ENCODE data around the gene TRIM41. TPM values are rescaled to one million over a fixed set of nuclear protein-coding genes. Genes with fewer than 3 reads are reported as not detected.

TRIM41 gene
- total RNA-seq, 1 donor from 2014 or later: 31.2 TPM

Small RNA genes lying within 50 kb of the gene (microRNA-seq; reads per million reads assigned to microRNA genes)
- gene MIR4638: not detected

Other genes with a start within 250 kb of the TRIM41 start
- 0.82 and 2.7 TPM in 2 replicates for gene BTNL3, start 234.4 kb upstream of the TRIM41 start, total RNA-seq (ENCODE audit: low replicate concordance)
- 0.19 and 0.39 TPM in 2 replicates for gene BTNL9, start 183.0 kb upstream of the TRIM41 start, total RNA-seq (ENCODE audit: low replicate concordance)
- gene OR2V1, start 92.1 kb upstream of the TRIM41 start, total RNA-seq (ENCODE audit: low replicate concordance): not detected in 2 replicates
- gene OR2V2, start 75.7 kb upstream of the TRIM41 start, total RNA-seq (ENCODE audit: low replicate concordance): not detected in 2 replicates
- 0.58 and 0.76 TPM in 2 replicates for gene TRIM7, start 18.1 kb upstream of the TRIM41 start, total RNA-seq (ENCODE audit: low replicate concordance)
- 1,864 and 2,055 TPM in 2 replicates for gene RACK1, start 20.6 kb downstream of the TRIM41 start, total RNA-seq (ENCODE audit: low replicate concordance)
- gene TRIM52, start 37.9 kb downstream of the TRIM41 start, total RNA-seq (ENCODE audit: low replicate concordance): 10.1 and 14.1 TPM in 2 replicates
- gene OR4F3, start 144.0 kb downstream of the TRIM41 start, total RNA-seq (ENCODE audit: low replicate concordance): not detected in 2 replicates

All from type B pancreatic cell (in vitro differentiated cells).